Ecto neural progenitor cell (in vitro differentiated cells): ENCODE measurements around the gene ERBIN.
A peak's percentile ranks its signal among the peaks of the same experiment; 100 is the strongest.
"Not testable (repeated sequence)": the region's sequence is repeated elsewhere in the genome, so short reads cannot be mapped to it uniquely, and the experiment has no call there.

ENCODE experiments used
- DNase-seq: peaks from one replicate; pipeline ENCODE4 v3.0.0-alpha.2; 2018; ENCODE audit warnings: low spot score

The ERBIN gene

GRCh38 chr5:65926276-65926783, at the start of gene ERBIN:
Gene ERBIN (plus strand): TSS chr5:65926575. CDS start chr5:65992719, 66,144 bp downstream.
- DNase-seq = peak; percentile 73

- no peak for DNase-seq
Observed at GRCh38 chr5:65876970-65877369, 49.4 kb upstream of the ERBIN start.

- not testable (repeated sequence) for DNase-seq
Observed at GRCh38 chr5:65879668-65880256, 46.6 kb upstream of the ERBIN start.

GRCh38 chr5:65880496-65881072, 45.8 kb upstream of the ERBIN start:
- DNase-seq = no peak

- DNase-seq = no peak
Observed at GRCh38 chr5:65882278-65882677, 44.1 kb upstream of the ERBIN start.

- DNase-seq = no peak
Observed at GRCh38 chr5:65883461-65883860, 42.9 kb upstream of the ERBIN start.

- no peak for DNase-seq
Observed at GRCh38 chr5:65886387-65886786, 40.0 kb upstream of the ERBIN start.

GRCh38 chr5:65892024-65892423, 34.4 kb upstream of the ERBIN start:
- DNase-seq = not testable (repeated sequence)

GRCh38 chr5:65892801-65893200, 33.6 kb upstream of the ERBIN start:
- no peak for DNase-seq

- DNase-seq = no peak
Observed at GRCh38 chr5:65893749-65894430, 32.5 kb upstream of the ERBIN start.

GRCh38 chr5:65895891-65896290, 30.5 kb upstream of the ERBIN start:
- DNase-seq = no peak

- DNase-seq = no peak
Observed at GRCh38 chr5:65900746-65901145, 25.6 kb upstream of the ERBIN start.

- no peak for DNase-seq
Observed at GRCh38 chr5:65902104-65902503, 24.3 kb upstream of the ERBIN start.

- DNase-seq = no peak
Observed at GRCh38 chr5:65903581-65903980, 22.8 kb upstream of the ERBIN start.

- no peak for DNase-seq
Observed at GRCh38 chr5:65906256-65906655, 20.1 kb upstream of the ERBIN start.

- no peak for DNase-seq
Observed at GRCh38 chr5:65907135-65907534, 19.2 kb upstream of the ERBIN start.

- no peak for DNase-seq
Observed at GRCh38 chr5:65910711-65911110, 15.7 kb upstream of the ERBIN start.

GRCh38 chr5:65912311-65912710, 14.1 kb upstream of the ERBIN start:
- no peak for DNase-seq

- no peak for DNase-seq
Observed at GRCh38 chr5:65913519-65913918, 12.9 kb upstream of the ERBIN start.

- DNase-seq = no peak
Observed at GRCh38 chr5:65914641-65915196, 11.7 kb upstream of the ERBIN start.

- not testable (repeated sequence) for DNase-seq
Observed at GRCh38 chr5:65915661-65916060, 10.7 kb upstream of the ERBIN start.

GRCh38 chr5:65916066-65916465, 10.3 kb upstream of the ERBIN start:
- DNase-seq = no peak

GRCh38 chr5:65916636-65917035, 9.7 kb upstream of the ERBIN start:
- no peak for DNase-seq
